Measurements from ENCODE around the gene TRIO. TPM values are rescaled to one million over a fixed set of nuclear protein-coding genes. Genes with fewer than 3 reads are reported as not detected.

TRIO gene
- total and polyA plus RNA-seq, 4 donors, result 23.8 to 243 (median 110) TPM

DNA sequence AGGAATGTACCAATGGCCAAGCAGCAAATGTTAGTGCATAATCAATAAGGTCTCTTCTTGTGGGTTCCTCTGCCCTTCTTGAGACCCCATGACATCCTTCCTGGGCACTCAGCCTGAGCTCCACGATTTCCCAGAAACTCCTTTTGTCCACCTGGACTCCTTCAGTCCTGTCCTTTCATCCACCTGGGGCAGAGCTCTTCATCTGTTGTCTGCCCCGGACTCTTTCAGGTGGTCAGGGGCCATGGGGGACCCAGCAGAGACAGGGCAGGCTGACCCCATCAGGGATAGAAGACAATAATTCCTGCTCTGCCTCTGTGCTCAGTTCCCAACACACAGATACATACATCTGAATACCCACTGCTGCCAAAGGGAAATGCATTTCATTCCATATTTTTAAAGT lies 379.6 kb downstream of the TRIO start:
- H3K9ac ChIP-seq (ENCODE audit: insufficient read depth in 1 of 2, low read length in 2 of 2), result no peak overlapping the region
- no peaks in the 10 kb centered on the region for H3K4me1 ChIP-seq (ENCODE audit: control insufficient read depth in 5 of 5, insufficient read depth in 5 of 5, low read length in 5 of 5)
- no peak for TF ChIP-seq CTCF (IDR thresholded peaks at IDR 0.05; ENCODE audit: control extremely low read depth, extremely low read depth)
- WGBS, 2 donors, result 85 to 91% methylated on average over 2 of the region's 2 CpGs
- no peak for DNase-seq
- ATAC-seq (ENCODE audit: insufficient read depth, low FRiP score), result no peak
- H3K9me3 ChIP-seq (ENCODE audit: control insufficient read depth in 4 of 4, insufficient read depth in 3 of 4, low read length in 3 of 4), result no peaks in the 10 kb centered on the region
- H3K4me3 ChIP-seq, result no peak overlapping the region
- no peaks in the 10 kb centered on the region for H3K36me3 ChIP-seq (ENCODE audit: control insufficient read depth in 4 of 4, insufficient read depth in 4 of 4, low read length in 4 of 4)
- no peaks in the 10 kb centered on the region for H3K27me3 ChIP-seq (ENCODE audit: control insufficient read depth in 3 of 3, insufficient read depth in 3 of 3, low read length in 2 of 3)
- H3K27ac ChIP-seq (ENCODE audit: low read depth in 1 of 2, low read length in 1 of 2), result no peak overlapping the region

DNA sequence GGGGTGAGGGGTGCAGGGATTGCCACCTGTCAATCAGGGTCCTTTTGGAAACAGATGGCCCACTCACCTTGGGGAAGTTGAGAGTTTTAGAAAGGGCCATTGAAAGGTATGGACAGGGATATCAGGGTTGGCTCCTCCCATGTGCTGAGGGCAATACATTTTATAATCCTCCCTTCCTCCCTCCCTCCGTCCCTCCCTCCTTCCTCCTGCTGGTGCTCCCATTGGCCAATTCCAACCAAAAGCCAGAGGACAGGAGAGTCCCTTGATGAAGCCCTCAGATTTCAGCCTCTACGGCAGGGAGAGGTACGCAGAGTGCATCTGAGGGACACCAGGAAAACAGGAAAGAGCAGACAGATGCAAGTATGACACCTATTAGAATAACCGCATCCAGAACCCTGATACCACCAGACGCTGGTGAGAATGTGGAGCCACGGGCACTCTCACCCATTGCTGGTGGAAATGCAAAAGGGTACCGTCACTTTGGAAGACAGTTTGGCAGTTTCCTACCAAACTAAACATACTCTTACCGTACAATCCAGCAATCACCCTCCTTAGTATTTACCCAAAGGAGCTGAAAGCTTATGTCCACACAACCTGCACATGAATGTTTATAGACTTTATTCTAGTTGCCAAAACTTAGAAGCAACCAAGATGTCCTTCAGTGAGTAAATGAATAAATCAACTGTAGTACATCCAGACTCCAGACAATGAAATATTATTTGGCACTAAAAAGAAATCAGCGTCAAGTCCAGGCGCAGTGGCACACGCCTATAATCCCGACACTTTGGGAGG lies 380.3 kb downstream of the TRIO start:
- Histone ChIP-seq H3K27ac (ENCODE audit: low read depth in 1 of 2, low read length in 1 of 2) (no peak overlapping the region), H3K4me1 (ENCODE audit: control insufficient read depth in 5 of 5, insufficient read depth in 5 of 5, low read length in 5 of 5) (no peaks in the 10 kb centered on the region), H3K36me3 (ENCODE audit: control insufficient read depth in 4 of 4, insufficient read depth in 4 of 4, low read length in 4 of 4) (no peaks in the 10 kb centered on the region), H3K27me3 (ENCODE audit: control insufficient read depth in 3 of 3, insufficient read depth in 3 of 3, low read length in 2 of 3) (no peaks in the 10 kb centered on the region), H3K9me3 (ENCODE audit: control insufficient read depth in 4 of 4, insufficient read depth in 3 of 4, low read length in 3 of 4) (no peaks in the 10 kb centered on the region), H3K9ac (ENCODE audit: insufficient read depth in 1 of 2, low read length in 2 of 2) (no peak overlapping the region), H3K4me3 (no peak overlapping the region)
- no peak for TF ChIP-seq CTCF (IDR thresholded peaks at IDR 0.05; ENCODE audit: control extremely low read depth, extremely low read depth)
- ATAC-seq (ENCODE audit: insufficient read depth, low FRiP score) (no peak), DNase-seq (no peak)
- WGBS, 2 donors, result 93 to 95% methylated on average over 12 of the region's 12 CpGs

GRCh38 chr5:14525397-14525796 lies 382.3 kb downstream of the TRIO start:
- DNase-seq, result no peak
- TF ChIP-seq CTCF (IDR thresholded peaks at IDR 0.05; ENCODE audit: control extremely low read depth, extremely low read depth), result no peak
- 92 to 97% methylated on average over 4 of the region's 4 CpGs for WGBS, 2 donors
- Histone ChIP-seq H3K4me3 (no peak overlapping the region), H3K27ac (ENCODE audit: low read depth in 1 of 2, low read length in 1 of 2) (no peak overlapping the region), H3K36me3 (ENCODE audit: control insufficient read depth in 4 of 4, insufficient read depth in 4 of 4, low read length in 4 of 4) (no peaks in the 10 kb centered on the region), H3K9ac (ENCODE audit: insufficient read depth in 1 of 2, low read length in 2 of 2) (no peak overlapping the region), H3K27me3 (ENCODE audit: control insufficient read depth in 3 of 3, insufficient read depth in 3 of 3, low read length in 2 of 3) (no peaks in the 10 kb centered on the region), H3K4me1 (ENCODE audit: control insufficient read depth in 5 of 5, insufficient read depth in 5 of 5, low read length in 5 of 5) (no peaks in the 10 kb centered on the region), H3K9me3 (ENCODE audit: control insufficient read depth in 4 of 4, insufficient read depth in 3 of 4, low read length in 3 of 4) (no peaks in the 10 kb centered on the region)
- no peak for ATAC-seq (ENCODE audit: insufficient read depth, low FRiP score)

- ATAC-seq (ENCODE audit: insufficient read depth, low FRiP score), result no peak
- no peaks in the 10 kb centered on the region for H3K4me1 ChIP-seq (ENCODE audit: control insufficient read depth in 5 of 5, insufficient read depth in 5 of 5, low read length in 5 of 5)
- 67 to 93% methylated on average over 2 of the region's 2 CpGs for WGBS, 2 donors
These were observed 383.4 kb downstream of the TRIO start for GRCh38 chr5:14526493-14526892.

More at GRCh38 chr5:14526493-14526892, 383.4 kb downstream of the TRIO start:
- no peak overlapping the region for H3K9ac ChIP-seq (ENCODE audit: insufficient read depth in 1 of 2, low read length in 2 of 2)
- TF ChIP-seq CTCF (IDR thresholded peaks at IDR 0.05; ENCODE audit: control extremely low read depth, extremely low read depth), result no peak
- H3K4me3 ChIP-seq, result no peak overlapping the region
- H3K36me3 ChIP-seq (ENCODE audit: control insufficient read depth in 4 of 4, insufficient read depth in 4 of 4, low read length in 4 of 4), result no peaks in the 10 kb centered on the region
- no peak overlapping the region for H3K27ac ChIP-seq (ENCODE audit: low read depth in 1 of 2, low read length in 1 of 2)
- H3K27me3 ChIP-seq (ENCODE audit: control insufficient read depth in 3 of 3, insufficient read depth in 3 of 3, low read length in 2 of 3), result no peaks in the 10 kb centered on the region
- no peak for DNase-seq
- no peaks in the 10 kb centered on the region for H3K9me3 ChIP-seq (ENCODE audit: control insufficient read depth in 4 of 4, insufficient read depth in 3 of 4, low read length in 3 of 4)

All from lung (tissue), 12 donors.